GM21390 (cell line): ENCODE results near the gene HNRNPA2B1.
"Not testable (repeated sequence)": the region's sequence is repeated elsewhere in the genome, so short reads cannot be mapped to it uniquely, and the experiment has no call there.

ENCODE experiments used
- ATAC-seq: cut with Tn5 transposase; IDR thresholded peaks from one replicate; pipeline ENCODE4 v1.9.1; 2021; ENCODE audit not compliant: unreplicated experiment

Gene HNRNPA2B1

GRCh38 chr7:26198133-26198780, 2.3 kb downstream of the HNRNPA2B1 start:
- no peak for ATAC-seq

- ATAC-seq = no peak
Measured at GRCh38 chr7:26197153-26198115, 3.1 kb downstream of the HNRNPA2B1 start.

- no peak for ATAC-seq
Measured at GRCh38 chr7:26195867-26196657, 4.5 kb downstream of the HNRNPA2B1 start.

GRCh38 chr7:26195182-26195581, 5.4 kb downstream of the HNRNPA2B1 start:
- no peak for ATAC-seq

GRCh38 chr7:26194764-26195163, 5.8 kb downstream of the HNRNPA2B1 start:
- not testable (repeated sequence) for ATAC-seq

GRCh38 chr7:26193432-26194207, 6.9 kb downstream of the HNRNPA2B1 start:
- no peak for ATAC-seq

- ATAC-seq = no peak
Measured at GRCh38 chr7:26192485-26193087, 8.0 kb downstream of the HNRNPA2B1 start.

GRCh38 chr7:26191974-26192479, 8.5 kb downstream of the HNRNPA2B1 start:
- ATAC-seq = no peak

- no peak for ATAC-seq
Measured at GRCh38 chr7:26191233-26191973, 9.1 kb downstream of the HNRNPA2B1 start.

GRCh38 chr7:26190417-26190869, 10.1 kb downstream of the HNRNPA2B1 start:
- no peak for ATAC-seq

- no peak for ATAC-seq
Measured at GRCh38 chr7:26189697-26190096, 10.8 kb downstream of the HNRNPA2B1 start.

- no peak for ATAC-seq
Measured at GRCh38 chr7:26188957-26189541, 11.5 kb downstream of the HNRNPA2B1 start.

GRCh38 chr7:26188206-26188956, 12.2 kb downstream of the HNRNPA2B1 start:
- no peak for ATAC-seq

GRCh38 chr7:26187380-26188205, 13.0 kb downstream of the HNRNPA2B1 start:
- no peak for ATAC-seq

GRCh38 chr7:26186364-26187311, 13.9 kb downstream of the HNRNPA2B1 start:
- no peak for ATAC-seq

GRCh38 chr7:26185844-26186180, 14.7 kb downstream of the HNRNPA2B1 start:
- ATAC-seq = no peak
